ENCODE data around the gene TFDP2.

Gene TFDP2

GRCh38 chr3:141965471-141965870, 183.9 kb downstream of the TFDP2 start:
- no peaks in the 10 kb centered on the region for H3K4me1 ChIP-seq (ENCODE audit: control insufficient read depth, insufficient read depth, low read length)
- H3K4me3 ChIP-seq (ENCODE audit: low read depth, low read length): no peak overlapping the region
- no peak overlapping the region for H3K27ac ChIP-seq (ENCODE audit: low read depth, low read length)
- peaks cover 55% of the 10 kb centered on the region for H3K36me3 ChIP-seq (ENCODE audit: control insufficient read depth, insufficient read depth, low read length)
- no peaks in the 10 kb centered on the region for H3K9me3 ChIP-seq (ENCODE audit: control insufficient read depth, insufficient read depth, low read length)
- H3K27me3 ChIP-seq (ENCODE audit: control insufficient read depth, insufficient read depth, low read length): no peaks in the 10 kb centered on the region
- no peak overlapping the region for H3K9ac ChIP-seq (ENCODE audit: low read depth, low read length)

- H3K9me3 ChIP-seq (ENCODE audit: control insufficient read depth, insufficient read depth, low read length): no peaks in the 10 kb centered on the region
- H3K4me1 ChIP-seq (ENCODE audit: control insufficient read depth, insufficient read depth, low read length): no peaks in the 10 kb centered on the region
- H3K27me3 ChIP-seq (ENCODE audit: control insufficient read depth, insufficient read depth, low read length): no peaks in the 10 kb centered on the region
- H3K27ac ChIP-seq (ENCODE audit: low read depth, low read length): no peak overlapping the region
- H3K4me3 ChIP-seq (ENCODE audit: low read depth, low read length): no peak overlapping the region
- no peak overlapping the region for H3K9ac ChIP-seq (ENCODE audit: low read depth, low read length)
- H3K36me3 ChIP-seq (ENCODE audit: control insufficient read depth, insufficient read depth, low read length): peaks cover 66% of the 10 kb centered on the region
Measured at GRCh38 chr3:141963301-141963700, 186.0 kb downstream of the TFDP2 start.

- Histone ChIP-seq H3K4me3 (ENCODE audit: low read depth, low read length) (no peak overlapping the region), H3K4me1 (ENCODE audit: control insufficient read depth, insufficient read depth, low read length) (no peaks in the 10 kb centered on the region), H3K27ac (ENCODE audit: low read depth, low read length) (no peak overlapping the region), H3K36me3 (ENCODE audit: control insufficient read depth, insufficient read depth, low read length) (peaks cover 70% of the 10 kb centered on the region), H3K27me3 (ENCODE audit: control insufficient read depth, insufficient read depth, low read length) (no peaks in the 10 kb centered on the region), H3K9ac (ENCODE audit: low read depth, low read length) (no peak overlapping the region), H3K9me3 (ENCODE audit: control insufficient read depth, insufficient read depth, low read length) (no peaks in the 10 kb centered on the region)
Measured at GRCh38 chr3:141960731-141961130, 188.6 kb downstream of the TFDP2 start.

- Histone ChIP-seq H3K27ac (ENCODE audit: low read depth, low read length) (no peak overlapping the region), H3K9me3 (ENCODE audit: control insufficient read depth, insufficient read depth, low read length) (no peaks in the 10 kb centered on the region), H3K4me3 (ENCODE audit: low read depth, low read length) (no peak overlapping the region), H3K27me3 (ENCODE audit: control insufficient read depth, insufficient read depth, low read length) (no peaks in the 10 kb centered on the region), H3K9ac (ENCODE audit: low read depth, low read length) (no peak overlapping the region), H3K36me3 (ENCODE audit: control insufficient read depth, insufficient read depth, low read length) (peaks cover 70% of the 10 kb centered on the region), H3K4me1 (ENCODE audit: control insufficient read depth, insufficient read depth, low read length) (no peaks in the 10 kb centered on the region)
Measured at GRCh38 chr3:141959589-141960554, 189.5 kb downstream of the TFDP2 start.

- Histone ChIP-seq H3K27ac (ENCODE audit: low read depth, low read length) (no peak overlapping the region), H3K36me3 (ENCODE audit: control insufficient read depth, insufficient read depth, low read length) (peaks cover 61% of the 10 kb centered on the region)
Measured at GRCh38 chr3:141955175-141955574, 194.2 kb downstream of the TFDP2 start.

GRCh38 chr3:141952611-141953010, 196.7 kb downstream of the TFDP2 start:
- no peaks in the 10 kb centered on the region for H3K4me1 ChIP-seq (ENCODE audit: control insufficient read depth, insufficient read depth, low read length)
- H3K9ac ChIP-seq (ENCODE audit: low read depth, low read length): no peak overlapping the region
- no peaks in the 10 kb centered on the region for H3K9me3 ChIP-seq (ENCODE audit: control insufficient read depth, insufficient read depth, low read length)
- H3K27ac ChIP-seq (ENCODE audit: low read depth, low read length): no peak overlapping the region
- no peaks in the 10 kb centered on the region for H3K27me3 ChIP-seq (ENCODE audit: control insufficient read depth, insufficient read depth, low read length)
- peaks cover 39% of the 10 kb centered on the region for H3K36me3 ChIP-seq (ENCODE audit: control insufficient read depth, insufficient read depth, low read length)
- H3K4me3 ChIP-seq (ENCODE audit: low read depth, low read length): no peak overlapping the region

More at GRCh38 chr3:141955175-141955574, 194.2 kb downstream of the TFDP2 start:
- Histone ChIP-seq H3K4me1 (ENCODE audit: control insufficient read depth, insufficient read depth, low read length) (no peaks in the 10 kb centered on the region), H3K4me3 (ENCODE audit: low read depth, low read length) (no peak overlapping the region), H3K9ac (ENCODE audit: low read depth, low read length) (no peak overlapping the region), H3K27me3 (ENCODE audit: control insufficient read depth, insufficient read depth, low read length) (no peaks in the 10 kb centered on the region), H3K9me3 (ENCODE audit: control insufficient read depth, insufficient read depth, low read length) (no peaks in the 10 kb centered on the region)

- Histone ChIP-seq H3K9ac (ENCODE audit: low read depth, low read length) (no peak overlapping the region), H3K4me3 (ENCODE audit: low read depth, low read length) (no peak overlapping the region), H3K9me3 (ENCODE audit: control insufficient read depth, insufficient read depth, low read length) (no peaks in the 10 kb centered on the region), H3K27me3 (ENCODE audit: control insufficient read depth, insufficient read depth, low read length) (no peaks in the 10 kb centered on the region), H3K36me3 (ENCODE audit: control insufficient read depth, insufficient read depth, low read length) (peaks cover 32% of the 10 kb centered on the region), H3K4me1 (ENCODE audit: control insufficient read depth, insufficient read depth, low read length) (no peaks in the 10 kb centered on the region), H3K27ac (ENCODE audit: low read depth, low read length) (no peak overlapping the region)
Measured at GRCh38 chr3:141950572-141951493, 198.5 kb downstream of the TFDP2 start.

- no peaks in the 10 kb centered on the region for H3K4me1 ChIP-seq (ENCODE audit: control insufficient read depth, insufficient read depth, low read length)
- peaks cover 32% of the 10 kb centered on the region for H3K36me3 ChIP-seq (ENCODE audit: control insufficient read depth, insufficient read depth, low read length)
- H3K9me3 ChIP-seq (ENCODE audit: control insufficient read depth, insufficient read depth, low read length): no peaks in the 10 kb centered on the region
- H3K27ac ChIP-seq (ENCODE audit: low read depth, low read length): no peak overlapping the region
- H3K27me3 ChIP-seq (ENCODE audit: control insufficient read depth, insufficient read depth, low read length): no peaks in the 10 kb centered on the region
- H3K4me3 ChIP-seq (ENCODE audit: low read depth, low read length): no peak overlapping the region
- no peak overlapping the region for H3K9ac ChIP-seq (ENCODE audit: low read depth, low read length)
Measured at GRCh38 chr3:141949972-141950371, 199.4 kb downstream of the TFDP2 start.

- Histone ChIP-seq H3K27ac (ENCODE audit: low read depth, low read length) (no peak overlapping the region), H3K4me3 (ENCODE audit: low read depth, low read length) (no peak overlapping the region), H3K4me1 (ENCODE audit: control insufficient read depth, insufficient read depth, low read length) (no peaks in the 10 kb centered on the region), H3K27me3 (ENCODE audit: control insufficient read depth, insufficient read depth, low read length) (no peaks in the 10 kb centered on the region), H3K9me3 (ENCODE audit: control insufficient read depth, insufficient read depth, low read length) (no peaks in the 10 kb centered on the region), H3K9ac (ENCODE audit: low read depth, low read length) (no peak overlapping the region), H3K36me3 (ENCODE audit: control insufficient read depth, insufficient read depth, low read length) (peaks cover 32% of the 10 kb centered on the region)
Measured at GRCh38 chr3:141949399-141949798, 199.9 kb downstream of the TFDP2 start.

GRCh38 chr3:141945726-141946485, 203.4 kb downstream of the TFDP2 start:
- no peaks in the 10 kb centered on the region for H3K27me3 ChIP-seq (ENCODE audit: control insufficient read depth, insufficient read depth, low read length)
- no peak overlapping the region for H3K27ac ChIP-seq (ENCODE audit: low read depth, low read length)
- no peaks in the 10 kb centered on the region for H3K4me1 ChIP-seq (ENCODE audit: control insufficient read depth, insufficient read depth, low read length)
- H3K9ac ChIP-seq (ENCODE audit: low read depth, low read length): no peak overlapping the region
- no peak overlapping the region for H3K4me3 ChIP-seq (ENCODE audit: low read depth, low read length)
- H3K9me3 ChIP-seq (ENCODE audit: control insufficient read depth, insufficient read depth, low read length): no peaks in the 10 kb centered on the region
- peaks cover 8% of the 10 kb centered on the region; the same call in 1 of the 2 replicates for H3K36me3 ChIP-seq (ENCODE audit: control insufficient read depth, insufficient read depth, low read length)

Measured in HUES48 (cell line).